K562 (cell line): ENCODE results near the gene MAST4. TPM values are rescaled to one million over a fixed set of nuclear protein-coding genes. Genes with fewer than 3 reads are reported as not detected.

Source experiments
- BRF2 ChIP-seq: IDR thresholded peaks from 3 replicates; pipeline ENCODE4 v1.6.1; 2011; ENCODE audit warnings: borderline replicate concordance, mild to moderate bottlenecking; ENCODE audit not compliant: insufficient read length, insufficient read depth
- CEBPB ChIP-seq: fragments of 450-650 bp; IDR thresholded peaks from 2 replicates; pipeline ENCODE4 v1.6.1; 2016; ENCODE audit warnings: missing genetic modification characterization, missing compliant biosample characterization
- ELF4 ChIP-seq: fragments of 450-650 bp; formaldehyde crosslinking; IDR thresholded peaks from 2 replicates; pipeline ENCODE4 v1.4.0; 2022; ENCODE audit warnings: missing genetic modification characterization
- GTF2E2 ChIP-seq: fragments of 200-800 bp; sonication (Bioruptor generic); IDR thresholded peaks from 2 replicates; pipeline ENCODE4 v1.6.1; 2016; ENCODE audit warnings: missing genetic modification characterization, missing compliant biosample characterization
- HDAC6 ChIP-seq: IDR thresholded peaks from 2 replicates; pipeline ENCODE4 v1.6.1; 2012; ENCODE audit warnings: low read depth, mild to moderate bottlenecking, control low read depth, inconsistent platforms, low read length, moderate library complexity
- HNRNPLL ChIP-seq: fragments of 200-400 bp; formaldehyde crosslinking; IDR thresholded peaks from 2 replicates; pipeline ENCODE4 v1.6.1; 2017; ENCODE audit warnings: low read length, low read depth, mild to moderate bottlenecking; ENCODE audit not compliant: poor library complexity, severe bottlenecking
- NFRKB ChIP-seq: fragments of 450-650 bp; IDR thresholded peaks from 2 replicates; pipeline ENCODE4 v1.6.1; 2016; ENCODE audit warnings: low read depth
- NR1H2 ChIP-seq: sonication (generic); formaldehyde crosslinking; IDR thresholded peaks from 2 replicates; pipeline ENCODE4 v1.4.0; 2020; ENCODE audit warnings: mild to moderate bottlenecking, missing genetic modification reagents
- RBM22 ChIP-seq: fragments of 200-400 bp; formaldehyde crosslinking; IDR thresholded peaks from 2 replicates; pipeline ENCODE4 v1.6.1; 2018; ENCODE audit warnings: low read length, low read depth; ENCODE audit not compliant: poor library complexity, severe bottlenecking
- SREBF1 ChIP-seq: fragments of 150-350 bp; IDR thresholded peaks from 2 replicates; pipeline ENCODE4 v1.6.1; 2014; ENCODE audit warnings: antibody characterized with exemption, low read depth, low read length, borderline replicate concordance
- SRF ChIP-seq, 2 experiments: fragments of 250-450, 450-650 bp in 1 of 2; sonication (Bioruptor Pico) in 1 of 2; sonication (generic) in 1 of 2; formaldehyde crosslinking; IDR thresholded peaks; 2 replicates each; pipeline versions ENCODE4 v1.5.0 to v1.5.1; 2020 to 2022; ENCODE audit warnings: mild to moderate bottlenecking in 1 of 2, missing genetic modification reagents in 1 of 2
- TAF15 ChIP-seq: fragments of 200-400 bp; formaldehyde crosslinking; IDR thresholded peaks from 2 replicates; pipeline ENCODE4 v1.6.1; 2017; ENCODE audit warnings: mild to moderate bottlenecking, low read depth, low read length, moderate library complexity
- TSC22D4 ChIP-seq: fragments of 450-650 bp; IDR thresholded peaks from 2 replicates; pipeline ENCODE4 v1.6.1; 2016; ENCODE audit warnings: missing genetic modification characterization, missing biosample characterization, control low read depth
- ZBED1 ChIP-seq: IDR thresholded peaks from 2 replicates; pipeline ENCODE4 v1.6.1; 2014
- ZNF277 ChIP-seq: fragments of 250-450 bp; sonication (Bioruptor Pico); IDR thresholded peaks from 2 replicates; pipeline ENCODE4 v1.8.0; 2022; ENCODE audit warnings: inconsistent platforms, mild to moderate bottlenecking, moderate library complexity, borderline replicate concordance
- ZNF695 ChIP-seq: fragments of 450-650 bp; formaldehyde crosslinking; IDR thresholded peaks from 2 replicates; pipeline ENCODE4 v1.4.0; 2020; ENCODE audit warnings: mild to moderate bottlenecking, moderate library complexity
- polyA plus RNA-seq, 8 experiments: library from polyadenylated mRNA; depleted of rRNA in 4 of 8; stranded (reverse) in 5 of 8; unstranded in 3 of 8; fragments of >200 nt; fragmentation: Nextera tagmentation in 2 of 8; fragmentation: Illumina TruSeq in 1 of 8; extraction: Ambion mirVana in 2 of 8; extraction: Trizol in 1 of 8; gene quantifications; 2 replicates each; pipeline versions ENCODE4 v1.2.1 to v1.2.3, GENCODE V29; 2011 to 2014; ENCODE audit warnings: inconsistent platforms in 1 of 8, missing spikeins in 1 of 8
- total RNA-seq, 7 experiments: library from RNA; depleted of rRNA in 6 of 7; stranded (reverse); fragments of >200 nt in 6 of 7; fragmentation: Illumina TruSeq in 2 of 7; extraction: Trizol in 2 of 7; gene quantifications; 2 replicates each; pipeline versions ENCODE4 v1.2.1 to v1.2.3, GENCODE V29; 2011 to 2021; ENCODE audit warnings: low replicate concordance in 1 of 7
- TF ChIP-seq, protein P1 (sequence below), 2 experiments: fragments of 200-800 bp in 1 of 2; sonication (Bioruptor generic) in 1 of 2; sonication (generic) in 1 of 2; formaldehyde crosslinking in 1 of 2; IDR thresholded peaks in 1 of 2; conservative IDR thresholded peaks in 1 of 2; 2 replicates each; pipeline versions ENCODE4 v1.5.0 to v1.6.1; 2016 to 2020; ENCODE audit warnings: missing compliant biosample characterization in 1 of 2, missing genetic modification characterization in 1 of 2, missing genetic modification reagents in 1 of 2
- TF ChIP-seq, protein P2 (sequence below): fragments of 250-450 bp; sonication (Bioruptor Pico); IDR thresholded peaks from 2 replicates; pipeline ENCODE4 v1.8.0; 2021; ENCODE audit warnings: borderline replicate concordance, mild to moderate bottlenecking, moderate library complexity; ENCODE audit not compliant: poor library complexity, severe bottlenecking
- TF ChIP-seq, protein P3 (sequence below), 3 experiments: fragments of 200-800 bp in 1 of 3; sonication (Bioruptor generic) in 1 of 3; sonication (generic) in 1 of 3; formaldehyde crosslinking in 1 of 3; IDR thresholded peaks; 2 replicates each; pipeline versions ENCODE4 v1.6.1 to v1.8.0; 2016 to 2022; ENCODE audit warnings: mild to moderate bottlenecking in 2 of 3, missing compliant biosample characterization in 2 of 3, missing genetic modification characterization in 2 of 3, missing genetic modification reagents in 1 of 3

Gene MAST4
- total and polyA plus RNA-seq, 9 of the 15 experiments (the other 6 are each of a cell fraction or from before 2014, with no cell fraction given): 0.88 to 10.1 (median 5.2) TPM

DNA sequence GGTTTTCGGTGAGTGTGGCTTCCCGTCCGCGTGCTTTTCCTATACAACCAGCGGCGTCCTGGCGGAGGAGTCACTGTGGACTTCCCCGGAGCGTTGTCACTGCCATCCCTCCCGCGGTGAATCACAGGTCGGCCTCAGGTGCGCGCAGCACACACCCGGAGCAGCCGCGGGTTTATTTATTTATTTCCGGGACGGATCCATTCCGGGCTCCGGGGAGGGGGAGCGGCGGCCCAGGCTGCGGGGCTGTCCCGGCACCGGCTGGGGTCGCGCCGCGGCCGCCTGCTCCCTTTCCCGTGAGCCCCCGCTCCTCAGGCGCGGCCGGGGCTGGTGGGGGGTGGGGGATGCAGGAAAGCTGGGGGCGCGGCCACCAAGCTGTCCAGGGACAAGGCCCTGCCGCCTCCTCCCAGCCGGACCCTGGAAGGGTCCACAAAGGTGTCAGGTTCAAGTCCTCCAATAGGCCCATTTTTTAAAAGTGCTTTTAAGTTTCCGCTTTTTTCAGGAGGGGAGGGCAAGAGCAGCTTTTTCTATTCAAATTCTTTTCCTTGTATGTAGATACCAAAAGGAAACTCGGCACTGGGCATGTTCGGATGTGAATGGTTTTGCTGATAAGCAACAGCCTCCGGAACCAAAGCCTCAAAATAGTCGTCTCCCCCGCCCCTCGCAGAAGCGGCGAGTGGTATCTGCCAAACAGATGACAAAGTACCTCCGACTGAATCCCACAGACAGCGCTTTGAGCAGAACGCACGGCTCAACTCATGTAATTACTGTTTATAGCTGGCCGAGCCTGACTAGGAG lies 407.9 kb downstream of the MAST4 start (continued):
- TF ChIP-seq ZNF277 (no peak), ZNF695 (CRISPR knock-in tag) (no peak), RBM22 (peak; percentile 58), CEBPB (tag) (no peak), GTF2E2 (tag) (peak; percentile 65; the same call in 1 of the 2 replicates), TSC22D4 (tag) (no peak), NR1H2 (CRISPR knock-in tag) (no peak), TAF15 (no peak), BRF2 (no peak), NFRKB (no peak), HDAC6 (no peak), SREBF1 (no peak), SRF (CRISPR knock-in tag; IDR thresholded peaks at IDR 0.05) (peak in 1 of 2 experiments; percentile 59; a peak in 1 of 4 replicates), HNRNPLL (no peak), ELF4 (CRISPR knock-in tag) (no peak), ZBED1 (0 out of 2 replicates have a peak, but pooled peaks have one; percentile 29)
- TF ChIP-seq, protein P1, sequence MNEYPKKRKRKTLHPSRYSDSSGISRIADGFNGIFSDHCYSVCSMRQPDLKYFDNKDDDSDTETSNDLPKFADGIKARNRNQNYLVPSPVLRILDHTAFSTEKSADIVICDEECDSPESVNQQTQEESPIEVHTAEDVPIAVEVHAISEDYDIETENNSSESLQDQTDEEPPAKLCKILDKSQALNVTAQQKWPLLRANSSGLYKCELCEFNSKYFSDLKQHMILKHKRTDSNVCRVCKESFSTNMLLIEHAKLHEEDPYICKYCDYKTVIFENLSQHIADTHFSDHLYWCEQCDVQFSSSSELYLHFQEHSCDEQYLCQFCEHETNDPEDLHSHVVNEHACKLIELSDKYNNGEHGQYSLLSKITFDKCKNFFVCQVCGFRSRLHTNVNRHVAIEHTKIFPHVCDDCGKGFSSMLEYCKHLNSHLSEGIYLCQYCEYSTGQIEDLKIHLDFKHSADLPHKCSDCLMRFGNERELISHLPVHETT (CRISPR knock-in tag; conservative IDR thresholded peaks at IDR 0.05 in 1 of 2, IDR thresholded peaks at IDR 0.05 in 1 of 2): no peak
- TF ChIP-seq, protein P2, sequence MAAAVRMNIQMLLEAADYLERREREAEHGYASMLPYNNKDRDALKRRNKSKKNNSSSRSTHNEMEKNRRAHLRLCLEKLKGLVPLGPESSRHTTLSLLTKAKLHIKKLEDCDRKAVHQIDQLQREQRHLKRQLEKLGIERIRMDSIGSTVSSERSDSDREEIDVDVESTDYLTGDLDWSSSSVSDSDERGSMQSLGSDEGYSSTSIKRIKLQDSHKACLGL (CRISPR knock-in tag): no peak
- TF ChIP-seq, protein P3, sequence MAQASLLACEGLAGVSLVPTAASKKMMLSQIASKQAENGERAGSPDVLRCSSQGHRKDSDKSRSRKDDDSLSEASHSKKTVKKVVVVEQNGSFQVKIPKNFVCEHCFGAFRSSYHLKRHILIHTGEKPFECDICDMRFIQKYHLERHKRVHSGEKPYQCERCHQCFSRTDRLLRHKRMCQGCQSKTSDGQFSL (CRISPR knock-in tag; IDR thresholded peaks at IDR 0.05): no peak
- TF ChIP-seq, protein P3 (tag; IDR thresholded peaks at IDR 0.05): no peak; a peak in 1 of 4 replicates
